Choroid plexus epithelial cell (primary cell): ENCODE results near the gene PLXDC1.
A peak's percentile ranks its signal among the peaks of the same experiment; 100 is the strongest.
"Not testable (repeated sequence)": the region's sequence is repeated elsewhere in the genome, so short reads cannot be mapped to it uniquely, and the experiment has no call there.

Experiments
- DNase-seq: peaks from one replicate; pipeline ENCODE4 v3.0.0-alpha.2; 2010; ENCODE audit warnings: low read depth
- H3K4me3 ChIP-seq: 2 replicates; pipeline ENCODE4 v1.5.1; 2011; ENCODE audit warnings: low read depth, mild to moderate bottlenecking, control low read depth, low read length, moderate library complexity
- CTCF ChIP-seq: conservative IDR thresholded peaks from 2 replicates; pipeline ENCODE4 v1.5.1; 2011; ENCODE audit warnings: low read depth, mild to moderate bottlenecking, control low read depth, inconsistent platforms, low read length, moderate library complexity

Gene PLXDC1

DNA sequence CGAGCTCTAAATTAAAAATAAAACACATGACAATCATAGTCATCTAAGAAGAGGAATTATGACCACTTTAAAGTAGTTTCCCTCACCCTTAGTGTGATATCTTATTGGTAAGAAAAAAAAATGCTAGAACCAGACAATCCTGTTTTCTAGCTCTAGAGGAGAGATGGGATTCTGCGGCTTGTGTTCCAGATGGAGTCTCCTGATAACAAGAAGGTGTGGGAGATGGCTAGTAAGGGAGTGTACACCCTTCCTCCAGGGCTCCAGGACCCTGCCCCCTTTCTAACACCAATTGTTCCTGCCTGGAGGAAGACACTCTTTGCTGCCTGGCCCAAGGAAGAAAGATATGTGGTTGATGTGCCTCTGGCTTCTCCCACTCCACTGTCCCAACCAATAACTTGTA is 115.4 kb downstream of the PLXDC1 start:
- no peak overlapping the region for H3K4me3 ChIP-seq
- no peak for DNase-seq
- TF ChIP-seq CTCF, result no peak

- H3K4me3 ChIP-seq, DNase-seq: not testable (repeated sequence)
Measured at GRCh38 chr17:39035578-39035977, 115.9 kb downstream of the PLXDC1 start.

DNA sequence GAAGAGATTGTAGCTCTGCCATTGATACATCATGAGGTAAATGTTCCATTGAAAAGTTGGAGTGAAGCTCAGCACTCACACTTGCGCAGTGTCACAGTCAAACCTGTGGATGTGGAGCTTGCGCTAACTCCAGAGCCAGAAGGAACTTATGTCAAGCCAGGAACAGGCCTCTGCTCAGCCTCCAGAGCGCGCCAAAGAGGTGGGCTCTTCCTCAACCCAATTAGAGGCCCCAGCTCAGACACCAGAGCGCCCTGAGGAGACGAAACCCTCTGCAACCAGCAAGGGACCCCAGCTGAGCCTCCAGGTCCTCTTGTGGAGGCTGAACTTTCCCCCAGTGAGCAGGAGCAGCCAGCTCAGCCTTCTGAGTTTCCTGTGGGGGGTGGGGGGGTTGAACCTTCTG is 122.7 kb downstream of the PLXDC1 start:
- DNase-seq, result no peak
- H3K4me3 ChIP-seq, result no peak overlapping the region

GRCh38 chr17:39027455-39028035 is 123.9 kb downstream of the PLXDC1 start:
- no peak for TF ChIP-seq CTCF
- DNase-seq, result no peak
- peak overlapping the region; percentile 28 for H3K4me3 ChIP-seq

More for the DNA sequence above, 122.7 kb downstream of the PLXDC1 start:
- TF ChIP-seq CTCF, result no peak

GRCh38 chr17:39026980-39027451 is 124.4 kb downstream of the PLXDC1 start:
- DNase-seq, result no peak
- peak overlapping the region; percentile 28 for H3K4me3 ChIP-seq
- no peak for TF ChIP-seq CTCF

GRCh38 chr17:39026346-39026745 is 125.1 kb downstream of the PLXDC1 start:
- not testable (repeated sequence) for H3K4me3 ChIP-seq, DNase-seq

- no peak for DNase-seq
- no peak for TF ChIP-seq CTCF
- no peak overlapping the region for H3K4me3 ChIP-seq
Measured at GRCh38 chr17:39022924-39023323, 128.5 kb downstream of the PLXDC1 start.

- not testable (repeated sequence) for H3K4me3 ChIP-seq, DNase-seq
Measured at GRCh38 chr17:39020037-39020436, 131.4 kb downstream of the PLXDC1 start.
